Activated CD4-positive, alpha-beta T cell treated with anti-CD3 and anti-CD28 coated beads, Interleukin-10, Interleukin-2, amounts not matched to agents 100 ng/mL and 50 ng/mL, durations not matched to agents 16 hours and 8 hours (primary cell): ENCODE measurements around the gene ZNF124.
"Not testable (repeated sequence)": the region's sequence is repeated elsewhere in the genome, so short reads cannot be mapped to it uniquely, and the experiment has no call there.

ENCODE experiments used
- DNase-seq: peaks from one replicate; pipeline ENCODE4 v3.0.0-alpha.2; 2020

The ZNF124 gene

DNA sequence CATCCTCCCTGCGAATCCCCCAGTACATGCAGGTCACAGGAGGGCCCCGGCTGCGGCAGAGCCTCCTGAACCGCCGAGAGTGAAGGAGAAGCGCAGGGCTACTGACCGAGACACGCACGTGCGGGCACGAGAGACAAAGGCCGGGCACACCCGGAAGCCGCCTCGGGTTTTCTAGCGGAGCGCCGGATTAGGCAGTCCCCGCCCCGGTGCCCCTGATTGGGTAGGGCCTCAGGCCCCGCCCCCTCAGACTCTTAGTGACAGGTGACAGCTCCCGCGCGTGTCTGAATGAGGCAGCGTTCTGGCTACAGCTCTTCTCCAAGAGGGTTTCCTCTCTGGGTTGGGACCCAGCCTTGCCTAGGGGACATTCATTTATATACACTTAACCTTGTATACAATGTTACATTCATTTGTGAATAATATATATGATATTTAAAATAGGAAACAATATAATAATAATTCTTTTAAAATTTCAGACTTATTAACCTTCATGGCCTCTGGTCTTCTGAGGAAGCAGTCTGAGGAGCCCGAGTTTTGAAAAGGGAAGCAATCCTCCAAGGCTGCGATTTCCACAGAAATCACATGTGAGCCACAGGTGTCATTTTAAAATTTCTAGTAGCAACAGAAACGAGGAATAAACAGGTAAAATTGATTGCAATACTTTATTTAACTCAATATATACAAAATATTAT is at the start of gene ZNF124:
ZNF124 (minus strand) TSS at position 146 of the 689 bp plus-strand sequence; CDS start at position 3, 143 bp downstream.
- DNase-seq: not testable (repeated sequence)

DNA sequence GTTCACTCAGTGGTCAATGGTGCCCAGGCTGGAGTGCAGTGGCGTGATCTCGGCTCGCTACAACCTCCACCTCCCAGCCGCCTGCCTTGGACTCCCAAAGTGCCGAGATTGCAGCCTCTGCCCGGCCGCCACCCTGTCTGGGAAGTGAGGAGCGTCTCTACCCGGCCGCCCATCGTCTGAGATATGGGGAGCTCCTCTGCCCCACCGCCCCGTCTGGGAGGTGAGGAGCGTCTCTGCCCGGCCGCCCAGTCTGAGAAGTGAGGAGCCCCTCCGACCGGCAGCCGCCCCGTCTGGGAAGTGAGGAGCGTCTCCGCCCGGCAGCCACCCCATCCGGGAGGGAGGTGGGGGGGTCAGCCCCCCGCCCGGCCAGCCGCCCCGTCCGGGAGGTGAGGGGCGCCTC is 48.5 kb upstream of the ZNF124 start:
- DNase-seq: not testable (repeated sequence)

DNA sequence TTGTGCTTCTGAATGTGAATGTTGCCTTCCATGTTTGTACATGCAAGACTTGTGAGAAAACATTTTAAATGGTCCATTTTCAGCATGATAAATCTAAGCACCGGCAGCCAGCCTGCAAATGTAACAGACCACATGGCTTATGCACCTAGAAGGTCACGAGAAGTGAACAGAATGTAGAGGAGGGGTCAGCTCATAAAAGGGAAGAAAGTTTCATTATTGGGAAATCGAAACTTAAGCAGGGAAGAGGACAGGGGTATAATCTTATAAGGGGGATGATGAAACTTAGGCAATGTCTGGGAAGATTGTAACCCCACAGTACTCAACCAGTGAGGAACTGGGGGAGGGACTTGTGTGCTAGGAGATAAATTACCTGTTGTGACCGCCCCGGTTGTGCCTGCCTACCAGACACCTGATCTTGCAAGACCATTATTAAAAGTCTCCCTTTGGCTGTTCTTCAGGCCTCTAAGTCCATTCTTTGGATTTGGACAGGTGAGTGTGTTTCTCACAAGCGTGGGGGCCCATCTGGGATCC is 46.4 kb upstream of the ZNF124 start:
- no peak for DNase-seq

DNA sequence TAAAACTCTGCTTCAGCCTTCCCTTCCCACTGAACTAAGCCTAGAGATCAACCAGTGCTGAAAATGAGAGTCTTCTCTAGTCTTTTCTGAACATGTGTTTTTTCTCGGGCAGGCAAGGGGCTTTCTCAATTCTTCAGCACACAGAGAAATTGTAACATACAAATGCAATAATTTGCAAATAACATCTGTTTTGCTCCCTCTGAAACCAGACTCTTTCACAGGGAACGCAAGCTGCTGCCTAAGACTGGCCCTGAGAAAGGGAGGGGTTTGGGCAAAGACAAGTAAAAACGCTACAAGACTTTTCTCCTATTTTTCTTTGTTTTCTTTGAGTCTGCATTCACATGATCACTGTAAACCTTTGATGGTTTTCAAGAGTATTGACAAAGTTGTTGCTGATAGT is 44.4 kb upstream of the ZNF124 start:
- no peak for DNase-seq

DNA sequence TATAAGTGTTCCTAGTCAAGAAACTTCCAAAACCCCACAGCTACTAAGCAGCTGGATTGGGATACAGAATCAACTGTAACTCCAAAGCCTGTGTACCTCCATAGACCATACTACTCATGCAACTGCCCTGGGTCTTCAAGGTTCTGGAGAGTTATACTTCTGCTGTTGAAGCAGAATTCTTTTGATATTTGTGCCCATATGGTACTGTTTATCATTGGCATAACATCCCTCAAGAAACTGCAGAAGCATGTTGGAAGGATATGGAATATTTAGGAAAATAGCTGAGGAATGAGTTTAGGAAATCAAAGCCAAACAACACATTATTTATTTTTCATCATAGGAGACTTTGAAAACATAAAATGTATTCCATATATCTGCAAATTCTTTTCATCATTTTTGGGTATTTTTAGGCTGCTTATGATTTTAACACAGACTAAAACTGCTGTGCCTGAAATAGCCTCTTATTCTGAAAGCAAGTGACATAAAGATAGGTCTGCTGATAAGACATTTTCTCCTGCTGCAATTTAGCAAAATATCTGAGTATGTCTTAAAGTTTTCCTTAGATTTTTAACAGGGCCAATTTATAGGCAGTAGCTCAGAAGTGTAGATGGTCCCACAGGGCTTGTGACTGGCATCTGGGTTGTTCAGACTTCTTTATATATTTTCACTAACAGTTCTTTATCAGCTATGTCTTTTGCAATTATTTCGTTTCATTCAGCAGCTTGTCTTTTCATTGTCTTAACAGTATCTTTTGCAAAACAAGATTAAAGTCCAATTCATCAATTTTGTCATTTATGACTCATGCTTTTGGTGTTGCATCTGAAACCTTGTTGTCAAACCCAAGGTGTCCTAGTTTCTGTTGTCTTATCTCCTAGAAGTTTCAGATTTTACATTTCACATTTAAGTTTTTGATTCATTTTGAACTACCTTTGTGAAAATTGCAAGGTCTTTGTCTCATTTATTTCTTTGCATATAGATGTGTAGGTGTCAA is 41.1 kb upstream of the ZNF124 start:
- DNase-seq: peak; percentile 42

DNA sequence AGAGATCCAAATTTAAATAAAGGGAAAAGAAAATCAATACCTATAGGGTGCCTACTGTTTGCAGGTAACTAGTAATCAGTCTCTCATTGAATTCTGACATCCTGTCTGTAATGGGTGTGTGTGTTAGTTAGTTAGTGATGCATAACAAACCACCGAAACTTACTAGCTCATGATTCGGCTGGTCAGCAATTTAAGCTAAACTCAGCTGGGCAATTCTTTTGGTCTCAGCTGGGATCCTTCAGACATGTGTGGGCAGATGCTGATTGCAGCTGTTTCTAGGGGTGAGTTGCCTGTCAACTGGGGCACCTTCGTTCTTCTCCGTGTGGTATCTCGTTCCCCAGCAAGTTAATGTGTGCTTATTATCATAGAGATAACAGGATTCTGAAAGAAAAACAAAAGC is 40.2 kb upstream of the ZNF124 start:
- DNase-seq: peak; percentile 4

DNA sequence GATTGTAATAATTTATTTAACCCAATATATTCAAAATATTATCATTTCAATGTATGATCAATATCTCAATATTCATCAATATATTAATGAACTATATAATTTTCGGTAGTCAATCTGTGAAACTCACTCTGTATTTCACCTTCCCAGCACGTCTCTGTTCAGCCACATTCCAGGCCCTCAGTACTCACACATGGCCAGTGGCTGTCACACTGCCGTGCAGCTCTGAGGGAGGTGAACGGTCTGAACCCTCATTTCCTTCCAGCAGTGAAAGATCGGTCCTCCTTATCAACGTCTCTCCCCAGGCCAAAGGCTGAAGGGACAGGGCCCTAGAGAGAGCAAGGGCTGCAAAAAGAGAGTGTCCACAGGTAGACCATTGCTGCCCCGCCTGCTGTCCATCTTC is 39.5 kb upstream of the ZNF124 start:
- DNase-seq: no peak

DNA sequence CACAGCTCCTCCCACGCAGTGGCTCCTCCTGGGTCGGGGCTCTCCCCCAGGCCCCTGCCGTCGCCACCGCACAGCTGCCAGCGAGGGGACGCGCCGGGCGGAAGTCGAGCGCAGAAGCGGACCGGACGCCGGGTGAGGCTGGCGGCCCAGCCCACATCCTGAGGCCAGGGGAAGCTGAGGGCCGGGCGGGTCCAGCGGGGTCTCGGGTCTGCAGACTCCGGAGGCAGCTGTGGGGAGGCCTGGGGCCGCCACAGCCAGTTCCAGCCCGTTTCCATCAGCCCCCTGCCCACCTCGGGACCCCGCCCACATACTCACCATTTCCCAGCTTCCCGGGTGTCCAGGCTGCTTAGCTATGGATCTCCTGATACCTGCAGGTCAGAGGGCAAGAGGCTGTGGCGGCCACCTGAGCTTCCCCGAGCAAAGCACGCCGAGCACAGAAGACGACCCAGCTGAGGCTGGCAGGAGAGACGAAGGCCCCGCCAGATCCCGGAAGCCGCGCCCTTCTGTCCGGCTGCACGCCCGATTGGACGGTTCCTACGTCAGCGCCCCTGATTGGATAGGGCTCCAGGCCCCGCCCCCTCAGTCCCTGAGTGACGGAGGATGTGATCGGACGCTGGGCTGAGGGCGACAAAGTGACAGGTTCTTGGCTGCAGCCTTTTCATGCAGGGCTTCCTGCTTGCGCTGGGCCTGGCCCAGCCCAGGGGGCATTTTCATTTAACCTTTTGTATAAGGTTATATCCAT is 38.7 kb upstream of the ZNF124 start:
- DNase-seq: peak; percentile 96

DNA sequence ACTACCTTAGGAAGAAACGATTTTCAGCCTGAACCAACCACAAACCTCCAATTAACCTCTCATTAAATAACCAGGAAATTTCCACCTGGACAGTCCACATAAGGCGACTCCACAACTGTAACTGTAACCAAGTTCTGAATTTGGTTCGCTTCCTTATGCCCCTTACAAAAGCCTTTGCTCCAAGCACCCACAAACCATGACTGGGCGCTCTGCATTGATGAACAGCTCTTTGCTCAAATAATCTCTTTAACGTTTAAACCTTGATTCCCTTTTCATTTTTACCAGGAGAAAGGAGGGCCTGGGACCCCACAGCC is 38.2 kb upstream of the ZNF124 start:
- no peak for DNase-seq

DNA sequence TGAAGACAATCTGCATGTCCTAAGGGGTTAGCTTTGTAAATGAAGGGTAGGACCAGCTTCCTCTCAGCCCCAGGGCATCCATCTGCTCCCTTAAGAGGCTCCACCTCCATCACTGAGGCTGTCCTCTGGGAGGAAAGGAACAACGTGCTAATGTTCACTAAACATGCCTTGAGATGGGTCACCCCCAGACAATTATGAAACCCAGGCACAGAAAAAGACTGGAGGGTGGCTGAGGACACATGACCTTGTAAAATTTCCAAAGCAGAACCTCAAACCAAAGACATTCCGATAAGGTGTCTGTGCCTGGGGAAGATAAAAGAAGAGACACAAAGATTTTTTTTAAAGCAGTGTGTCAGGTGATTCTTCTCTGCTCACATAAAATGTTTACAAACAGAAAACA is 37.6 kb upstream of the ZNF124 start:
- peak; percentile 2 for DNase-seq

DNA sequence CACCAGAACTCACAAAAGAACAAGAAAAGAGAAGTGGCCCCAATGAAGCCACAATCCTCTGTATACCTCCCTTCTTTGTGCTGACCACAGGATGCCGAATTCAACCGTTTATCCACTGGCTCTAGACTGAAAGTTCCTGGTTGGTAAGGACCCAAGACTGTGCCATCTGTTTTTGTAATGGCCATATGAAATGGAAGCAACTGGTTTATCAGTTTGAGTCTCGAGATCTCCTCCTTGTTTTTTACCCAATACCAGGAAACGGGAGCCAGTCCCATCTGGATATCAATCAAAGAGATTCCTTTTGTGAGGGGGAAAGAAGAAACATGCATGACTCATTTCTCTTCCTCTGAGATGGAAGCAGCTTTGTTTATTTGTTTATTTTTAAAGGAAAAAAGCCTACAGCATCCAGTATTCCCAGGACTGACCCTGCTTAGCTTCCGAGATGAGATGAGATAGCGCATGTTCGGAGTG is 32.4 kb upstream of the ZNF124 start:
- no peak for DNase-seq

DNA sequence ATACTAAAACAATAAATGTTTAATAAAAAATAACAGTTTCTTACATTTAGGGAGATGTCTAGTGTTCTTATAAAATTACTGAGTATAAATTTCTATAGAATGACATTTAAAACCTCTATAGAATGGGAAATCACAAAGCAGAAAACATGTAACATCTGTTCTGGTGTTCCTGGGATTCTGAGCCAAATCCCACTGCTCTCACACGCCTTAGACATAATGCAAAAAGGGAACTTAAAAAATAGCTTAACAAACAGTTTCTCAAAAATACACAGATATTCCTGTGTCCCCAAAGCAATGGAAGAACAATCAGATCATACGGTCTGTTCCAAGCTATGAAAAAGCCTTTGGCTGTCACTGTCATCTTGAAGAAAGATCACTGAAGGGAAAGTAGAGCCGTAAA is 27.0 kb upstream of the ZNF124 start:
- DNase-seq: no peak

DNA sequence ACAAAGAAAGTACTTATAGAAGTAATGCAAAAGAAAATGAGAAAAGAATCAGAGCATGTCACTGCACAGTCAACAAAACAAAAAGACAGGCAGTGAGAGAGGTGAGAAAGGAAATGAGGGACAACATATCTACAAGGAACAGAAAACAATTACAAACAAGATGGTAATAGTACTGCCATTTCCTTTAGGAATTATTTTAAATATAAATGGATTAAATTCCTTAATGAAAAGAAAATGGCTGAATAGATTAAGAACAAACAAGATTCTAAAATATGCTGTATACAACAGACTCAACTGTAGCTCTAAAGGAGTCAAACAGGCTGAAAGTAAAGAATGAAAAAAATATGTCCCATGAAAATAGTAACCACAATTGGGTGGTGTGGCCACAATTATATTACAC is 22.1 kb upstream of the ZNF124 start:
- no peak for DNase-seq

DNA sequence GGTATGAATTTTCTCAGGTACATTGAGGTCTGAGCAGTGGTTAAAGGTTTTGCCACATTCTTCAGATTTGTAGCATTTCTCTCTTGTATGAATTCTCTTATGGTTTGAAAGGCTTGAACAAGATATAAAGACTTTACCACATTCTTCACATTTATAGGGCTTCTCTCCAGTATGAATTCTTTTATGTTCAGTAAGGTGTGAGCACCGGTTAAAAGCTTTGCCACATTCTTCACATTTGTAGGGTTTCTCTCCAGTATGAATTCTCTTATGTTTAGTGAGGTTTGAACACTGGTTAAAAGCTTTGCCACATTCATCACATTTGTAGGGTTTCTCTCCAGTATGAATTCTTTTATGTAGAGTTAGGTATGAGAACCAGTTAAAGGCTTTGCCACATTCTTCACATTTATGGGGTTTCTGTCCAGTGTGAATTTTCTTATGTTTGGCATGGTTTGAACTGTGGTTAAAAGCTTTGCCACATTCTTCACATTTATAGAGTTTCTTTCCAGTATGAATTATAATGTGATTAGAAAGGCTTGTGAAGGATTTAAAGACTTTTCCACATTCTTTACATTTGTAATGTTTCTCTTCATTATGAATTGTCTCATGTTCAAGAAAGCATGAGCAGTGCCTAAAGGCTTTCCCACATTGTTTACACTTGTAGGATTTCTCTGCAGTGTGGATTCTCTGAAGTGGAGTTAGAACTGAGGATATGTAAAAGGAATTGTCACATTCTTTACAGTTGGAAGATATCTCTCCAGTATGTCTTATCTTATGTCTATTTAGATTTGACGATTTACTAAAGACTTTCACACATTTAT is 18.4 kb upstream of the ZNF124 start:
- no peak for DNase-seq

DNA sequence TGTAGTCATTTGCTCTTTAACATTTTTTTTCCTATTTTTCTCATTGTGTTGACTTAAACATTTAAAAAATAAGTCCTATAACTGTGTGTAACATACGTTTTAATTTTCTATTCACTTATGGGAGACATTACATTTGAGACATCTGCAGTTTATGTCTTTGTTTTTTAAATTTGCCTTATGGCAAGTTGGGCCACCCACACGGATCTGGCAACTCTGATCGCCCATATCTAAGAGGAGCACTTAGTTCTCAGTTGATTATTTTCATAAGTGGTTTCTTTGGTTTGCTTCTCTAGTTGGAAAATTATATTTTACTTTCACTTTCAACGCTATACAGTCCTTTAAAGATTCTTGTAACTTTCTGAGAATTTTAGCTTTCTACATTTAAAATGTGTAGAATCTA is 13.8 kb upstream of the ZNF124 start:
- no peak for DNase-seq

DNA sequence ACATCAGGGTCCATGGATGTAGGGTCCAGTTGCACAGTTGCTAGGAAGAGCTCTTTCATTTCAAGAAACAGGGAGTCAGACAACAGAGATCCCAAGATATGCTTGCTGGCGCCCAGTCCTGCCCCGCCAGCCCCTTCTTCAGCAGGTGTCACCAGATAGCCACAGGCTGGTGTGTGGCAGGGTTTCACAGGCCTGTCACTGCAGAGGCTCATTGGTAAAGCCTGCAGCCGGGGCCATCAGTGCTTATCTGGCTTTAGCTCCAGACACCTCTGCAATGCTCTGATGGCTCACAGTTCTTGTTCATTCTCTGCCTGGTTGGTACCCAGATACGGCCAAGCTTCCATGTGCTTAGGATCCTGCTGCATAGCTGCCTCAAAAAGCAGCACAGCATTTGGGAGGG is 12.4 kb upstream of the ZNF124 start:
- no peak for DNase-seq

DNA sequence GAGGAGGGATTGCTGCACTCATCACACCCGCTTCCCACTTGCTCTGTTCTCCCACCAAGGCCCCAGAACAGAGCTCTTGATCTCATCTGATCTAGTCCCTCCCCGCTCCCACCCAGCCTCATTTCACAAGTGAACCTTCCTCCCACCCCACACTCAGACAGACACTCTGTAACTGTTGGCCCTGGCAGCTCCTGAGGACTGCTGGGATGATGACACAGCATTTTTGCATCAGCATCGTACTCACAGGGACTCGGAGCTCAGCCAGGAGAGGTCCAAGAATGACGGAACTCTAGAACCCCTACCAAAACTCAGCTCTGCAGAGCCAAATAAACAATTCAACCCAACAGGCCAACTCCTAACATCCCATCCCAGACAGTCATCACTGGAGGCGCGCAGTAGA is 11.2 kb upstream of the ZNF124 start:
- DNase-seq: no peak

DNA sequence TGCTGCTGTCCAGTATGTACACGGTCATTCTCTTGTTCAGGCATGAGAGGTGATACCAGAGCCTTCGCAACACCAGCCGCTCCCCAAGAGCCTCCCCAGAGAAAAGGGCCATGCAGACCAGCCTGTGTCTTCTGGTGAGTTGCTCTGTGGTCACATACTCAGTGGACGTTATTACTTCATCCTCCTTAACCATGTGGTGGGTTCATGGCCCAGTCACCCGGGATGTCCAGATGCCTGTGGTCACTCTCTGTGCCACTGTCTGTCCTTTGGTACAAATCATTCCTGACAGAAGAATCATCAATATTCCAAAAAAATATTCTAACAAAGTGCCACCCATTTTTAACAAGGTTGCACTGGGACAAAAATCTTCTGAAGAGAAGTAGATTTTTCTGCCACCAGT is 8.8 kb upstream of the ZNF124 start:
- no peak for DNase-seq

DNA sequence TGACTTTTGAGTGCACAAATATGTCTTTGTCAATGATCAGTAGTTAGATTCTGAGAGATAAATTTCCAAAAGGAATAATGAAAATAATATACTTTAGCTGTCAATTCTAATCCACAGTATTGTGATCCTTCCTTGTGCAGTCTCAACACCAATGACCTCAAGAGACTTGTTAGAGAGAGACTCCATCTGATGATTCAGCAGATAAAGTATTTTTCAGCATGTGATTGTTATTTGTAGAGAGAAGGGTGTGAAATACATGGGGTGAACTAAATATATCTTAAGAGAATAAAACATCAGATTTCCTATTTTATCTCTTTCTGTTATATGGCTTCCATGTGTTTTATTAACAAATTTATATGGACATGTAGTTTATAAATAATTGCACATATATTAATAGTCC is 5.9 kb upstream of the ZNF124 start:
- DNase-seq: no peak

DNA sequence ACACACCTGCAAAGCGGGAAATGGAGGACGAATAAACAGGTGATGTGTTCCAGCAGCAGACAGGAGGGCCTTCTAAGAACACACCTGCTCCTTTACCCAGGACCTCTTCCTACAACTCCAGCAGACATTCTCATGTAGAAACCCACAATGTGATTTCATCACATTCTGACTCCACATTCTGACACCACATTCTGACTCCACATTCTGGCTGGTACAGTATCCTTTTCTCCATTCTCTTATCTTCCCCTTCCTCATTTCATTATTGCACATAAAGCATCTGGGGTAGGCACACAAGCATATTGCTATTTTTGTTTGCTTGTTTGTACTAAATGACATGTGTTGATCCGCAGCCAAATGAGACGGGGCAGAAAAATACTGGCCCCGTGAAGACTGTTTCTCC is 3.6 kb upstream of the ZNF124 start:
- no peak for DNase-seq

DNA sequence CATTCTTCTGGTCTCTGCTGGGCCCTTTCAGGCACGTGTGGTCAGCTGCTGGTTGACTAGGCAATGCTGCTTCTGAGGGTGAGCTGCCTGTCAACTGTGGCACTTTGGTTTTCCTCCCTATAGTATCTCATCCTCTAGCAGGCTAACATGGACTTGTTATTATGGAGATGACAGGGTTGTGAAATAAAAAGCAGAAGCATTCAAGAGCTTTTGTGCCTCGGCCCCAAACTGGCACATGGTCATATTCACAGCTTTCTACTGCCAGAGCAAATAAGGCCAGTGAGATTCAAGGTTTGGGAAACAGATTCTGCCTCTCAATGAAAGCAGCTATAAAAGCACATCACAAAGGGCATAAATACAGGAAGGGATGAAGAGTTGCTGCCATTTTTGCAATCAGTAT is 1.6 kb upstream of the ZNF124 start:
- no peak for DNase-seq

DNA sequence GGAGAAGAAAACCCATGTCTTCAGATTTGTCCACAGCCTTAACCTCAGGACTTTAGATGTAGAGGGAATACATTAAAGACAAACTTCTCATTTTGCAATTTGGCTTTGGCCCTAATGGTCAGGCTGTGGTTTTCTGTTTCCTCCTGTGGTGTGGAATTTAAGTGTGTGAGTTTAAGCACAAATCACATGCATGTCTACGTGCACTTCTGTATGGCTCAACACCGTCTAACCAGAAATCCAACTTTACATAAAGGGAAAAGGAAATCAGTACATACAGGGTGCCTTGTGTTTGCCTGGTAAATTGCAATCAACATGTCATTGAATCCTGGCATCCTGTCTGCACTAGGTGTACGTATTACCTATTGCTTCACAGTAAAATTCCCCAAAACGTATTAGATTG is 1.2 kb upstream of the ZNF124 start:
- DNase-seq: no peak
